ENCODE measurements around the gene IL1RAPL1.

Gene IL1RAPL1

GRCh38 chrX:29648161-29648560, 1060.9 kb downstream of the IL1RAPL1 start:
- no peak for DNase-seq (ENCODE audit: low spot score)

GRCh38 chrX:29652484-29652883, 1065.2 kb downstream of the IL1RAPL1 start:
- DNase-seq (ENCODE audit: low spot score): no peak

- no peak for DNase-seq (ENCODE audit: low spot score)
Observed at GRCh38 chrX:29653721-29654120, 1066.5 kb downstream of the IL1RAPL1 start.

GRCh38 chrX:29659911-29660310, 1072.7 kb downstream of the IL1RAPL1 start:
- DNase-seq (ENCODE audit: low spot score): no peak

GRCh38 chrX:29661290-29661689, 1074.0 kb downstream of the IL1RAPL1 start:
- DNase-seq (ENCODE audit: low spot score): no peak

GRCh38 chrX:29662101-29662500, 1074.9 kb downstream of the IL1RAPL1 start:
- no peak for DNase-seq (ENCODE audit: low spot score)

- no peak for DNase-seq (ENCODE audit: low spot score)
Observed at GRCh38 chrX:29662759-29663503, 1075.7 kb downstream of the IL1RAPL1 start.

GRCh38 chrX:29665532-29665931, 1078.3 kb downstream of the IL1RAPL1 start:
- DNase-seq (ENCODE audit: low spot score): no peak

- no peak for DNase-seq (ENCODE audit: low spot score)
Observed at GRCh38 chrX:29666366-29666765, 1079.1 kb downstream of the IL1RAPL1 start.

GRCh38 chrX:29671421-29671820, 1084.2 kb downstream of the IL1RAPL1 start:
- no peak for DNase-seq (ENCODE audit: low spot score)

- DNase-seq (ENCODE audit: low spot score): no peak
Observed at GRCh38 chrX:29687687-29688086, 1100.4 kb downstream of the IL1RAPL1 start.

- DNase-seq (ENCODE audit: low spot score): no peak
Observed at GRCh38 chrX:29690061-29690460, 1102.8 kb downstream of the IL1RAPL1 start.

GRCh38 chrX:29691044-29691443, 1103.8 kb downstream of the IL1RAPL1 start:
- no peak for DNase-seq (ENCODE audit: low spot score)

GRCh38 chrX:29693912-29694311, 1106.7 kb downstream of the IL1RAPL1 start:
- DNase-seq (ENCODE audit: low spot score): no peak

- DNase-seq (ENCODE audit: low spot score): no peak
Observed at GRCh38 chrX:29699239-29699638, 1112.0 kb downstream of the IL1RAPL1 start.

GRCh38 chrX:29707088-29707487, 1119.8 kb downstream of the IL1RAPL1 start:
- no peak for DNase-seq (ENCODE audit: low spot score)

GRCh38 chrX:29721152-29721551, 1133.9 kb downstream of the IL1RAPL1 start:
- no peak for DNase-seq (ENCODE audit: low spot score)

GRCh38 chrX:29724316-29724715, 1137.1 kb downstream of the IL1RAPL1 start:
- DNase-seq (ENCODE audit: low spot score): no peak

- DNase-seq (ENCODE audit: low spot score): no peak
Observed at GRCh38 chrX:29726811-29727210, 1139.6 kb downstream of the IL1RAPL1 start.

- DNase-seq (ENCODE audit: low spot score): no peak
Observed at GRCh38 chrX:29728639-29729038, 1141.4 kb downstream of the IL1RAPL1 start.

- DNase-seq (ENCODE audit: low spot score): no peak
Observed at GRCh38 chrX:29744966-29745365, 1157.7 kb downstream of the IL1RAPL1 start.

GRCh38 chrX:29746326-29746725, 1159.1 kb downstream of the IL1RAPL1 start:
- DNase-seq (ENCODE audit: low spot score): no peak

GRCh38 chrX:29762006-29762405, 1174.8 kb downstream of the IL1RAPL1 start:
- no peak for DNase-seq (ENCODE audit: low spot score)

- DNase-seq (ENCODE audit: low spot score): no peak
Observed at GRCh38 chrX:29775890-29776289, 1188.6 kb downstream of the IL1RAPL1 start.

All from left forelimb (tissue), 1 donor.